Measurements from ENCODE around the gene APBB2.

APBB2 gene

GRCh38 chr4:40769266-40769665, 445.1 kb downstream of the APBB2 start:
- no peaks in the 10 kb centered on the region for H3K27me3 ChIP-seq (ENCODE audit: insufficient read depth, low read length)
- H3K4me3 ChIP-seq (ENCODE audit: low read length) = no peak overlapping the region
- no peak overlapping the region for H2AFZ ChIP-seq (ENCODE audit: low read depth, low read length)
- no peaks in the 10 kb centered on the region for H3K9me3 ChIP-seq (ENCODE audit: low read length)
- H3K36me3 ChIP-seq (ENCODE audit: insufficient read depth, low read length) = no peaks in the 10 kb centered on the region
- H3K4me1 ChIP-seq (ENCODE audit: insufficient read depth, low read length) = no peaks in the 10 kb centered on the region

- Histone ChIP-seq H2AFZ (ENCODE audit: low read depth, low read length) (no peak overlapping the region), H3K36me3 (ENCODE audit: insufficient read depth, low read length) (no peaks in the 10 kb centered on the region), H3K4me1 (ENCODE audit: insufficient read depth, low read length) (no peaks in the 10 kb centered on the region), H3K4me3 (ENCODE audit: low read length) (no peak overlapping the region), H3K9me3 (ENCODE audit: low read length) (no peaks in the 10 kb centered on the region), H3K27me3 (ENCODE audit: insufficient read depth, low read length) (no peaks in the 10 kb centered on the region)
Measured at GRCh38 chr4:40763228-40763716, 451.1 kb downstream of the APBB2 start.
